ENCODE results near the gene WAPL. TPM values are rescaled to one million over a fixed set of nuclear protein-coding genes. Genes with fewer than 3 reads are reported as not detected.
A peak's percentile ranks its signal among the peaks of the same experiment; 100 is the strongest.

The WAPL gene
- total RNA-seq, 2 donors from 2014 or later, result 29.6 to 46.8 TPM

DNA sequence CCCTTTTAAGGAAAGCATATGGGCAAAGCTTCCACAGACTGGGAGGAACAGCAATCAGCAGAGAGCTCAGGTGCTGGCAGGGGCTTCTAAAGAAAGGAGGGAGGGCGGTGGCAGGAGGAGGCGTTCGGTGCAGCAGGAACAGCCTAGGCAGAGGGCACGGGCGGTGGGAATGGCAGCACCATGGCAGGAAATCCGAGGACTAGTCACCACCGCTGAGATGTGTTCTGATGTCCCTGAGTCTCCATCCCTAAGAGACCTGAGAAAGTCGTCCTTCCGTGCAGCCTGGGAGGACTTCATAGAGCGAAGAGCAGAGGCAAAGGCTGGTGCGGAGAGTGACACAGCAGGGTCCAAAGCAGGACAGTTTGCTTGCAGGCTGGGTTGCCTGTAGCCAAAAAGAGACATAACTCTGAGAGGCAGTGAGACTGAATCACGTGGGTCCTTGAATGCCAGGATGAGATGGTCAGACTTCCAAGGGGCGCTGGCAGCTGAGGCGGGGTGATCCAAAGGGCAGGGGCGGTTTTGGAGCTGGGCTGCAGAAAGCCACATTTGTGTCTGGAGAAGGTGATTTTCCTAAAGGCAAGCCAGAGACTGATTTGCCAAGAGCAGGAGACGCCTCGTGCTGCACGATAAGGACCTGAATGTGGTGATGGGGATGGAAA lies 119.2 kb downstream of the WAPL start:
- WGBS, result 11% methylated on average over 18 of the region's 18 CpGs
- DNase-seq (ENCODE audit: low spot score), result no peak
- Histone ChIP-seq H3K27ac (no peak overlapping the region), H3K4me3 (no peak overlapping the region), H3K9me3 (no peaks in the 10 kb centered on the region), H3K4me1 (replicated peaks) (no peaks in the 10 kb centered on the region), H3K27me3 (replicated peaks; ENCODE audit: insufficient read depth) (no peaks in the 10 kb centered on the region), H3K36me3 (no peaks in the 10 kb centered on the region)
- TF ChIP-seq POLR2AphosphoS5 (IDR thresholded peaks at IDR 0.05) (no peak), POLR2A (IDR thresholded peaks at IDR 0.05) (no peak)
- TF ChIP-seq, protein P1, sequence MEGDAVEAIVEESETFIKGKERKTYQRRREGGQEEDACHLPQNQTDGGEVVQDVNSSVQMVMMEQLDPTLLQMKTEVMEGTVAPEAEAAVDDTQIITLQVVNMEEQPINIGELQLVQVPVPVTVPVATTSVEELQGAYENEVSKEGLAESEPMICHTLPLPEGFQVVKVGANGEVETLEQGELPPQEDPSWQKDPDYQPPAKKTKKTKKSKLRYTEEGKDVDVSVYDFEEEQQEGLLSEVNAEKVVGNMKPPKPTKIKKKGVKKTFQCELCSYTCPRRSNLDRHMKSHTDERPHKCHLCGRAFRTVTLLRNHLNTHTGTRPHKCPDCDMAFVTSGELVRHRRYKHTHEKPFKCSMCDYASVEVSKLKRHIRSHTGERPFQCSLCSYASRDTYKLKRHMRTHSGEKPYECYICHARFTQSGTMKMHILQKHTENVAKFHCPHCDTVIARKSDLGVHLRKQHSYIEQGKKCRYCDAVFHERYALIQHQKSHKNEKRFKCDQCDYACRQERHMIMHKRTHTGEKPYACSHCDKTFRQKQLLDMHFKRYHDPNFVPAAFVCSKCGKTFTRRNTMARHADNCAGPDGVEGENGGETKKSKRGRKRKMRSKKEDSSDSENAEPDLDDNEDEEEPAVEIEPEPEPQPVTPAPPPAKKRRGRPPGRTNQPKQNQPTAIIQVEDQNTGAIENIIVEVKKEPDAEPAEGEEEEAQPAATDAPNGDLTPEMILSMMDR (IDR thresholded peaks at IDR 0.05), result no peak
- intact Hi-C loops (cut with DNase I), result loop anchor here (5.0 kb wide), 1 partner anchor 120 kb away; the partner anchor contains the start of gene WAPL

GRCh38 chr10:86401588-86402282 lies 119.9 kb downstream of the WAPL start:
- no peaks in the 10 kb centered on the region for H3K36me3 ChIP-seq
- 10% methylated on average over 27 of the region's 27 CpGs for WGBS
- H3K4me1 ChIP-seq (replicated peaks), result no peaks in the 10 kb centered on the region
- H3K4me3 ChIP-seq, result peak overlapping the region; percentile 44 to 59
- no peak for DNase-seq (ENCODE audit: low spot score)
- no peaks in the 10 kb centered on the region for H3K9me3 ChIP-seq
- no peaks in the 10 kb centered on the region for H3K27me3 ChIP-seq (replicated peaks; ENCODE audit: insufficient read depth)
- no peak for TF ChIP-seq POLR2AphosphoS5 (IDR thresholded peaks at IDR 0.05)
- no peak for TF ChIP-seq POLR2A (IDR thresholded peaks at IDR 0.05)
- TF ChIP-seq, protein P1 (IDR thresholded peaks at IDR 0.05), result no peak
- peak overlapping the region in 1 of 2 donors; percentile 82 for H3K27ac ChIP-seq
- intact Hi-C loops (cut with DNase I), result loop anchor here (5.0 kb wide), 1 partner anchor 121 kb away; the partner anchor contains the start of gene WAPL

DNA sequence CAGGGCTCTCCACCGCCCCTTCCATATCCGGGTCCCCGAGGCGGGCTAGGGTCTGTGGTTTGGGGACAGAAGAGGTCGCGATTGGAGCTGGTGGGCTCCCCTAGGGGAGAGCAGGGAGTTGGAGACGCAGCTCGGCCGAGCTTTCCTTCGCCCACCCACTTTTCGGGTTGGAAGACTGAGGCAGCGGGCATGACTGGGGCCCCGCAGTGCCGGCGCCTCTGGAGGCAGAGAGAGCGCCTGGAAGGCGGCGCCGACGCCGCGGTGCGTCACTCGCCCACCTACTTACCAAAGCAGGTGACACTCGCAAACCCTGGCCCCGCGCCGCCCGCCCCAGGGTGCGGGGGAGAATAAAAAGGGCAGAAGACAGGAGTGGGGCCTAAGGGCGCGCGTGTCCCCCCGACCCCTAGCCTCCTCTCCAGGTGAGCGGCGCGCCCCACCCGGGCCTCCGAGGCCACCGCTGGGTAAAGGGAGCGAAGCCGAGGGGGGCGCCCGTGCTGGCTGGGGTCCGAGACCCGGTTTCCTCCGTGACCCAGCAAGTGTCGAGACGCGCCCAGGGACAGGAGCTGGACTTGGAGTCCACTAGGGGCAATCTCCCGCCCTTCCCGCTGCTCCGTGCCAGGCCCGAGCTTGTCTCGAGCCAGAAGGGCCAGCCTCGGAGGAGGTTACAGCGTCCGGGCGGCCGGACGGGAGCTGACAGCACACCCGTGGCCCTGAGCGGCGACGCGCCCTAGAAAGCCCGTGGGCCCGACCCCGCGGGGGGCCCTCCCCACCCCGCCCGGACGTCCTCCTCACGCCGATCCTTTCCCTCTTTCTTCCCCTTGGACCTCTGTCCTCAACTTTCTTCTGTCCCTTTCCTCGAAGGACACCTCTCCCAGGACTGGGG lies 120.6 kb downstream of the WAPL start:
- TF ChIP-seq POLR2AphosphoS5 (IDR thresholded peaks at IDR 0.05), result no peak
- TF ChIP-seq, protein P1 (IDR thresholded peaks at IDR 0.05), result no peak
- no peak for TF ChIP-seq POLR2A (IDR thresholded peaks at IDR 0.05)
- DNase-seq (ENCODE audit: low spot score), result peak; percentile 31
- 3% methylated on average over 54 of the region's 76 CpGs for WGBS
- H3K9me3 ChIP-seq, result no peaks in the 10 kb centered on the region
- intact Hi-C loops (cut with DNase I), result loop anchor here (1.0 to 5.0 kb wide), 2 partner anchors 121 to 184 kb away; partner anchors contain the start of gene WAPL
- no peaks in the 10 kb centered on the region for H3K36me3 ChIP-seq
- H3K27ac ChIP-seq, result peak overlapping the region; percentile 74 to 82
- no peaks in the 10 kb centered on the region for H3K27me3 ChIP-seq (replicated peaks; ENCODE audit: insufficient read depth)
- peak overlapping the region; percentile 44 to 59 for H3K4me3 ChIP-seq
- H3K4me1 ChIP-seq (replicated peaks), result no peaks in the 10 kb centered on the region

DNA sequence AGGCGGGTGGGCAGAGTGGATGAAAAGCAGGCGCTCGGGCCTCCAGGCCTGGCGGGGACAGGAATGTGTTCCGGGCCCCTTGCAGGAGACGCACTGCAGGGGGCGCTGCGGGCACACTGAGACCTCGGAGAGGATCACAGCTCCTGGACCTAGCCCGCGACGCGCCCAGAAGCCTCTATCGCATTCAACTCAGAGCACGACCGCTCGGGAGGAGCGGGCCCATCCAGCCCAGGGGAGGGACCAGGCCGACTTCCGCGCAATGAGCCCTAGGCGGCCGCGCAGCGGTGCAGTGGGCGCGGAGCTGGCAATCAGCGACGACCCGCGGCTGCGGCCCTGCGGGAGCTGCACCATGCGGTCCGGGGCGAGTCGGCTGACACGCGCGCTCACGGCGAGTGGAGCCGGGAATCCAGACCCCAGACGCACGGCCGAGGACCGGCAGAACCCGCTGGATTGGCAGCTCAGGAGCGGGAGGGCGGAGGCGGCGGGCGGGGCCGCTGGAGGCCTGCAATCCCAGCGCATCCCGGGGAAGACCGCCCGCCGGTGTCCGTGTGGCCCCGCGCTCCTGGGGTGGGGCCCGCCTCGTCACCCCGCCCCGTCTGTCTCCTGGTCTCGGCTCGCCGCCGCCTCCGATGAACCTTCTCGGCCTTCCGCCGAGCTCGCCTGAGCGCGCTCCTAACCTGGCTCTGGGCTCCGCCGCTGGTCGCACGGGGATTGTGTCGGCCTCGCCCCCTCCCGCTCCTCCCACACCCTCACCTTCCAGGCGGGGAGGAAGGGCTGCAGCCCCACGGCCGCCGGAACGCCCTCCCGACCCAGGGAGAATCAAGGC lies 121.5 kb downstream of the WAPL start:
- H3K4me3 ChIP-seq, result peak overlapping the region; percentile 44 to 59
- intact Hi-C loops (cut with DNase I), result loop anchor here (1.0 to 5.0 kb wide), 2 partner anchors 122 to 185 kb away; partner anchors contain the start of gene WAPL
- under 1% methylated on average over 62 of the region's 90 CpGs for WGBS

More for the DNA sequence above, 121.5 kb downstream of the WAPL start:
- H3K27ac ChIP-seq, result peak overlapping the region; percentile 74 to 82
- H3K27me3 ChIP-seq (replicated peaks; ENCODE audit: insufficient read depth), result no peaks in the 10 kb centered on the region
- peak; percentile 93 for DNase-seq (ENCODE audit: low spot score)
- TF ChIP-seq POLR2A (IDR thresholded peaks at IDR 0.05) (no peak), POLR2AphosphoS5 (IDR thresholded peaks at IDR 0.05) (peak; percentile 75)
- TF ChIP-seq, protein P1 (IDR thresholded peaks at IDR 0.05), result peak; percentile 87 to 95 (median 91)
- no peaks in the 10 kb centered on the region for H3K4me1 ChIP-seq (replicated peaks)
- H3K36me3 ChIP-seq, result no peaks in the 10 kb centered on the region
- H3K9me3 ChIP-seq, result no peaks in the 10 kb centered on the region

Measured in prostate gland (tissue), 2 donors.